H9 (cell line): Measurements from ENCODE around the gene PDZD2. TPM values are rescaled to one million over a fixed set of nuclear protein-coding genes. Genes with fewer than 3 reads are reported as not detected.

Experiments
- DNase-seq: peaks from one replicate; pipeline ENCODE4 v3.0.0-alpha.2; 2017
- H2AFZ ChIP-seq: one replicate; pipeline ENCODE4 v1.6.1; 2013; ENCODE audit warnings: mild to moderate bottlenecking, low read length, control low read depth, moderate library complexity
- H2AK5ac ChIP-seq: 2 replicates; pipeline ENCODE4 v1.6.1; 2013; ENCODE audit warnings: low read length, control low read depth, mixed read lengths; ENCODE audit not compliant: insufficient read length
- H2BK120ac ChIP-seq: one replicate; pipeline ENCODE4 v1.6.1; 2013; ENCODE audit warnings: low read depth, mild to moderate bottlenecking, low read length, control low read depth, inconsistent platforms; ENCODE audit not compliant: poor library complexity, severe bottlenecking
- H2BK12ac ChIP-seq: 2 replicates; pipeline ENCODE4 v1.6.1; 2013; ENCODE audit warnings: low read length, control low read depth, mixed read lengths, low read depth; ENCODE audit not compliant: insufficient read length
- H2BK15ac ChIP-seq: 2 replicates; pipeline ENCODE4 v1.6.1; 2013; ENCODE audit warnings: low read depth, low read length, control low read depth
- H2BK20ac ChIP-seq: one replicate; pipeline ENCODE4 v1.6.1; 2013; ENCODE audit warnings: low read depth, mild to moderate bottlenecking, low read length, control low read depth, inconsistent platforms; ENCODE audit not compliant: poor library complexity, severe bottlenecking
- H2BK5ac ChIP-seq: 2 replicates; pipeline ENCODE4 v1.6.1; 2013; ENCODE audit warnings: low read length, control low read depth, mixed read lengths; ENCODE audit not compliant: insufficient read length
- H3K14ac ChIP-seq: 2 replicates; pipeline ENCODE4 v1.6.1; 2013; ENCODE audit warnings: low read length, control low read depth; ENCODE audit not compliant: insufficient read depth
- H3K18ac ChIP-seq: 2 replicates; pipeline ENCODE4 v1.6.1; 2013; ENCODE audit warnings: low read depth, mild to moderate bottlenecking, mixed read lengths, low read length, control low read depth; ENCODE audit not compliant: insufficient read length
- H3K23ac ChIP-seq: 2 replicates; pipeline ENCODE4 v1.6.1; 2013; ENCODE audit warnings: low read length, control low read depth, mixed read lengths, low read depth; ENCODE audit not compliant: insufficient read length
- H3K23me2 ChIP-seq: 2 replicates; pipeline ENCODE4 v1.6.1; 2013; ENCODE audit warnings: low read depth, mild to moderate bottlenecking, mixed read lengths, low read length, control low read depth; ENCODE audit not compliant: insufficient read length, poor library complexity, severe bottlenecking
- H3K27ac ChIP-seq: 2 replicates; pipeline ENCODE4 v1.5.1; 2013; ENCODE audit warnings: low read length, control low read depth, mixed read lengths, low read depth; ENCODE audit not compliant: insufficient read length
- H3K27me3 ChIP-seq: 2 replicates; pipeline ENCODE4 v1.6.1; 2013; ENCODE audit warnings: low read length, control low read depth, inconsistent platforms; ENCODE audit not compliant: insufficient read depth
- H3K4ac ChIP-seq: 2 replicates; pipeline ENCODE4 v1.6.1; 2013; ENCODE audit warnings: low read depth, mild to moderate bottlenecking, control low read depth, inconsistent platforms, low read length, moderate library complexity
- H3K4me1 ChIP-seq: 2 replicates; pipeline ENCODE4 v1.6.1; 2013; ENCODE audit warnings: low read length, control low read depth, inconsistent platforms; ENCODE audit not compliant: insufficient read depth
- H3K4me2 ChIP-seq: 2 replicates; pipeline ENCODE4 v1.6.1; 2013; ENCODE audit warnings: low read length, control low read depth, mixed read lengths; ENCODE audit not compliant: insufficient read length, insufficient read depth
- H3K56ac ChIP-seq: 2 replicates; pipeline ENCODE4 v1.6.1; 2013; ENCODE audit warnings: low read depth, mild to moderate bottlenecking, mixed read lengths, low read length, control low read depth; ENCODE audit not compliant: insufficient read length
- H3K79me1 ChIP-seq: 2 replicates; pipeline ENCODE4 v1.6.1; 2013; ENCODE audit warnings: low read depth, mild to moderate bottlenecking, moderate library complexity, low read length, control low read depth, inconsistent platforms; ENCODE audit not compliant: insufficient read depth, poor library complexity, severe bottlenecking
- H3K79me2 ChIP-seq: 2 replicates; pipeline ENCODE4 v1.6.1; 2013; ENCODE audit warnings: low read length, control low read depth, inconsistent platforms; ENCODE audit not compliant: insufficient read depth
- H3K9ac ChIP-seq: 2 replicates; pipeline ENCODE4 v1.6.1; 2013; ENCODE audit warnings: low read length, control low read depth, mixed read lengths; ENCODE audit not compliant: insufficient read length; ENCODE audit errors: extremely low read depth
- H3K9me3 ChIP-seq: one replicate; pipeline ENCODE4 v1.6.1; 2013; ENCODE audit warnings: low read depth, low read length, inconsistent platforms; ENCODE audit not compliant: control insufficient read depth
- H3T11ph ChIP-seq: one replicate; pipeline ENCODE4 v1.6.1; 2013; ENCODE audit warnings: mild to moderate bottlenecking, low read length, control low read depth, inconsistent platforms
- H4K20me1 ChIP-seq: one replicate; pipeline ENCODE4 v1.6.1; 2013; ENCODE audit not compliant: control insufficient read depth, insufficient read length, insufficient read depth
- H4K5ac ChIP-seq: 2 replicates; pipeline ENCODE4 v1.6.1; 2013; ENCODE audit warnings: low read depth, mild to moderate bottlenecking, mixed read lengths, low read length, control low read depth; ENCODE audit not compliant: insufficient read length
- H4K8ac ChIP-seq: replicated peaks from 2 replicates; pipeline ENCODE4 v1.6.1; 2013; ENCODE audit warnings: low read length, control low read depth, mixed read lengths, low read depth; ENCODE audit not compliant: insufficient read length
- H4K91ac ChIP-seq: 2 replicates; pipeline ENCODE4 v1.6.1; 2013; ENCODE audit warnings: low read depth, mild to moderate bottlenecking, moderate library complexity, mixed read lengths, low read length, control low read depth; ENCODE audit not compliant: insufficient read length
- H3K27ac Mint-ChIP-seq, 3 experiments: 2 replicates in 2 of 3; 3 replicates in 1 of 3; pipeline ENCODE4 v1.8.0; 2020 to 2021; ENCODE audit warnings: mixed read lengths in 3 of 3, mild to moderate bottlenecking in 1 of 3, moderate library complexity in 1 of 3
- H3K27me3 Mint-ChIP-seq: 2 replicates; pipeline ENCODE4 v1.8.0; 2021; ENCODE audit warnings: low read depth, mild to moderate bottlenecking, moderate library complexity, mixed read lengths
- H3K36me3 Mint-ChIP-seq, 3 experiments: 2 replicates in 2 of 3; 3 replicates in 1 of 3; pipeline ENCODE4 v1.8.0; 2020 to 2021; ENCODE audit warnings: low read depth in 3 of 3, mixed read lengths in 3 of 3; ENCODE audit not compliant: insufficient read depth in 1 of 3
- H3K4me1 Mint-ChIP-seq, 2 experiments: 2 replicates each; pipeline ENCODE4 v1.8.0; 2020; ENCODE audit warnings: mixed read lengths in 2 of 2
- H3K4me3 Mint-ChIP-seq, 2 experiments: 2 replicates in 1 of 2; 3 replicates in 1 of 2; pipeline ENCODE4 v1.8.0; 2020 to 2021; ENCODE audit warnings: mild to moderate bottlenecking in 2 of 2, mixed read lengths in 2 of 2, moderate library complexity in 1 of 2
- H3K9me3 Mint-ChIP-seq, 2 experiments: 2 replicates in 1 of 2; 3 replicates in 1 of 2; pipeline ENCODE4 v1.8.0; 2020; ENCODE audit warnings: mild to moderate bottlenecking in 2 of 2, mixed read lengths in 2 of 2, moderate library complexity in 1 of 2
- WGBS: extraction: QIAGEN DNeasy Blood & Tissue Kit; methylation state at CpG from one replicate; pipeline ENCODE4 v1.1.7; 2013; ENCODE audit warnings: missing lambda C conversion rate, low lambda C conversion rate, mixed read lengths; ENCODE audit not compliant: insufficient read length; ENCODE audit errors: extremely low coverage; 5-methylcytosine and 5-hydroxymethylcytosine counted together
- total RNA-seq: library from RNA; stranded (reverse); gene quantifications from 2 replicates; pipeline ENCODE4 v1.2.1, GENCODE V29; 2021
- TF ChIP-seq, protein P1 (sequence below): fragments of 200-600 bp; sonication (generic); conservative IDR thresholded peaks from 3 replicates; pipeline ENCODE4 v1.8.0; 2021; ENCODE audit warnings: antibody characterized with exemption, mild to moderate bottlenecking

PDZD2 gene
- total RNA-seq, 1 experiment from 2014 or later = 9.9 TPM

DNA sequence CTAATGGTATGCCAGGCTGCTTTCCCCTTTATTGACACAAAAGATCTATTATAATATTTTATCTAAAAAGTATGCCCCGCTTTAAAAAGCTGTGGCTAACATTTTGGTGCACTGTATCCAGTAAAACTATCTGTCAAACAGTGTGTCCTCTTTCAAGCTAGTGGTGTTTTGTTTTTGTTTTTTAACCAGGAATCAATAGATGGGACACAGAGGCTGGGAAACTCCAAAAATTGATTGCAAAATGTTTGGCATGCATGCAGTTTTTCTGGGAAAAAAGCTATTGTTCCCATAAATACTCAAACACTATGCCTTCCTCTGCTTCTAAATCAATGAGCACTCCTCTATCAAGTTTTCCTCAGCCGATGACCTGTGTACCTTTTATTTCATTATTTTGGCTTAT, 34.3 kb upstream of the PDZD2 start:
- H3K23me2 ChIP-seq = no peaks in the 10 kb centered on the region
- no peak overlapping the region for H2BK120ac ChIP-seq
- H2AK5ac ChIP-seq = no peak overlapping the region
- H4K91ac ChIP-seq = no peak overlapping the region
- H3K27me3 ChIP-seq = no peaks in the 10 kb centered on the region
- H3T11ph ChIP-seq = no peak overlapping the region
- TF ChIP-seq, protein P1, sequence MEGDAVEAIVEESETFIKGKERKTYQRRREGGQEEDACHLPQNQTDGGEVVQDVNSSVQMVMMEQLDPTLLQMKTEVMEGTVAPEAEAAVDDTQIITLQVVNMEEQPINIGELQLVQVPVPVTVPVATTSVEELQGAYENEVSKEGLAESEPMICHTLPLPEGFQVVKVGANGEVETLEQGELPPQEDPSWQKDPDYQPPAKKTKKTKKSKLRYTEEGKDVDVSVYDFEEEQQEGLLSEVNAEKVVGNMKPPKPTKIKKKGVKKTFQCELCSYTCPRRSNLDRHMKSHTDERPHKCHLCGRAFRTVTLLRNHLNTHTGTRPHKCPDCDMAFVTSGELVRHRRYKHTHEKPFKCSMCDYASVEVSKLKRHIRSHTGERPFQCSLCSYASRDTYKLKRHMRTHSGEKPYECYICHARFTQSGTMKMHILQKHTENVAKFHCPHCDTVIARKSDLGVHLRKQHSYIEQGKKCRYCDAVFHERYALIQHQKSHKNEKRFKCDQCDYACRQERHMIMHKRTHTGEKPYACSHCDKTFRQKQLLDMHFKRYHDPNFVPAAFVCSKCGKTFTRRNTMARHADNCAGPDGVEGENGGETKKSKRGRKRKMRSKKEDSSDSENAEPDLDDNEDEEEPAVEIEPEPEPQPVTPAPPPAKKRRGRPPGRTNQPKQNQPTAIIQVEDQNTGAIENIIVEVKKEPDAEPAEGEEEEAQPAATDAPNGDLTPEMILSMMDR = no peak
- H3K79me1 ChIP-seq = no peaks in the 10 kb centered on the region
- no peak overlapping the region for H3K27ac ChIP-seq
- H3K4me1 ChIP-seq = no peaks in the 10 kb centered on the region
- no peak overlapping the region for H4K5ac ChIP-seq
- H3K23ac ChIP-seq = no peak overlapping the region
- no peak overlapping the region for H3K4ac ChIP-seq
- no peaks in the 10 kb centered on the region for H4K20me1 ChIP-seq
- DNase-seq = no peak
- H2BK12ac ChIP-seq = no peak overlapping the region
- H3K79me2 ChIP-seq = no peaks in the 10 kb centered on the region
- Mint-ChIP-seq H3K4me1 (peaks cover 3 to 4% of the 10 kb centered on the region in 2 experiments; a peak in 2 of 4 replicates), H3K9me3 (no peaks in the 10 kb centered on the region), H3K27ac (no peak overlapping the region), H3K27me3 (no peaks in the 10 kb centered on the region), H3K4me3 (no peak overlapping the region), H3K36me3 (no peaks in the 10 kb centered on the region)
- H3K9me3 ChIP-seq = no peaks in the 10 kb centered on the region
- H3K14ac ChIP-seq = no peak overlapping the region
- H2AFZ ChIP-seq = no peak overlapping the region
- H3K9ac ChIP-seq = no peak overlapping the region
- no peak overlapping the region for H3K18ac ChIP-seq
- H4K8ac ChIP-seq = no peak overlapping the region
- H3K4me2 ChIP-seq = no peak overlapping the region
- H3K56ac ChIP-seq = no peak overlapping the region
- H2BK15ac ChIP-seq = no peak overlapping the region
- no peak overlapping the region for H2BK5ac ChIP-seq
- WGBS = no CpG with 5 or more reads among the region's 2 CpGs
- H2BK20ac ChIP-seq = no peak overlapping the region
